ENCODE results near the gene DPP10. TPM values are rescaled to one million over a fixed set of nuclear protein-coding genes. Genes with fewer than 3 reads are reported as not detected.

DPP10 gene
- total RNA-seq, 2 donors from 2014 or later = not detected

DNA sequence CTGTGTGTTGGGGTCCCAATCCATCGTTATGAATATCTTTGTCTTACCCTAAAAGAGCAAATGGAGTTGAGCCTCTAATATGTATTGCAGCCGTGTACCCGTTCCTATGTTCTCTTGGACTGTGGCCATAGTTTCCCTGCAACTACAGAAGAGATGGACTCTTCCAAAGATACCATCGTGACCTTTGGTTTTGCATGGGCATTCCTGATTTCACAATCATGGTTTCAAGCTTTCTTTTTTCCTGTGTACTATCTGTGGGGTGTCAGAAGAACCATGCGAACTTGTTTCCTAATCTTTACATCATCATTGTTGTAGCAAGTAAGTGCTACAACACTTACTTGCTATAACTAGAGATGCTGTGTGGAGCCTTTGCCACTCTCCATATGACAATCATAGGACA lies 1295.7 kb downstream of the DPP10 start:
- peaks cover 6% of the 10 kb centered on the region in 2 donors for H3K9me3 Mint-ChIP-seq
- no peaks in the 10 kb centered on the region for H3K27me3 Mint-ChIP-seq (ENCODE audit: low read depth)
- ATAC-seq (replicated peaks in 1 of 2) = no peak
- no peak overlapping the region for H3K27ac Mint-ChIP-seq
- no peak overlapping the region for H3K4me3 Mint-ChIP-seq
- no peak for DNase-seq
- H3K4me1 Mint-ChIP-seq (ENCODE audit: low read depth) = no peaks in the 10 kb centered on the region
- H3K36me3 Mint-ChIP-seq (ENCODE audit: insufficient read depth in 2 of 2) = no peaks in the 10 kb centered on the region

DNA sequence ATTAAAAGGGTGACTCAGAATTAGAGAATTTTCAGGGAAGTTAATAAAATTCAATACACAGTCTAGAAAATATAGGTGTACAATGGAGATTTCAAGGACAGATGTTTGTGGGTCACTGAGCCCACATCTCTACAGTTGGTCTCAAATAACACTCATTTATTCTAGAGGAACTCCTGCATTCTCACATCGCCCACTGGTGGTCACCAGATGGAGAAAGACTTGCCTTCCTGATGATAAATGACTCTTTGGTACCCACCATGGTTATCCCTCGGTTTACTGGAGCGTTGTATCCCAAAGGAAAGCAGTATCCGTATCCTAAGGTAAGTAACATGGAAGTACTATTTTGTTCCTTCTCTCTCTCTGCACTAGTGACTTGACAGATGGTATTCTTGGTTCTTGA lies 1297.1 kb downstream of the DPP10 start:
- Mint-ChIP-seq H3K4me1 (ENCODE audit: low read depth) (no peaks in the 10 kb centered on the region), H3K36me3 (ENCODE audit: insufficient read depth in 2 of 2) (no peaks in the 10 kb centered on the region), H3K4me3 (no peak overlapping the region), H3K27me3 (ENCODE audit: low read depth) (no peaks in the 10 kb centered on the region), H3K27ac (no peak overlapping the region), H3K9me3 (peaks cover 3 to 4% of the 10 kb centered on the region in 2 donors)
- DNase-seq (no peak), ATAC-seq (replicated peaks in 1 of 2) (no peak)

DNA sequence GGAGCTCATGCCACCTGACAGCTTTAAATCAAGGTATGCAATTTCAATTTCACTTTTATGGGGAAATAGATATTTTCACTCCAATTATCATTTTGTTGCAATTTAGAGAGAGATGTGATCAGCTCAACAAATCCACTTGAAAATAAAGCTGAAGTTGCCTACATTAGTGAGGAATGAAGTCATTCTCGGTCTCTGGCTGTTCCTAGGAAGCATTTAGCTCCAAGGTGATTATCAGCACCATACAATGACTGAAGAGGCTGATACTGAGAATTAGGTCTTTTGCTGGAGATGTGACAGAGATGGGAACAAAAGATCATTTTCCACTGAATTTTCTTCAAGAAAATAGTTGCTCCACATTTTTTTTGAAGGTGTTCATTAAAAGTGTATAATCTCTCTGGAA lies 1303.7 kb downstream of the DPP10 start:
- DNase-seq (no peak), ATAC-seq (replicated peaks in 1 of 2) (no peak)
- no peak overlapping the region for H3K27ac Mint-ChIP-seq
- no peaks in the 10 kb centered on the region for H3K4me1 Mint-ChIP-seq (ENCODE audit: low read depth)
- no peak overlapping the region for H3K4me3 Mint-ChIP-seq
- peaks cover 2 to 3% of the 10 kb centered on the region in 2 donors for H3K9me3 Mint-ChIP-seq
- no peaks in the 10 kb centered on the region for H3K36me3 Mint-ChIP-seq (ENCODE audit: insufficient read depth in 2 of 2)
- H3K27me3 Mint-ChIP-seq (ENCODE audit: low read depth) = no peaks in the 10 kb centered on the region

DNA sequence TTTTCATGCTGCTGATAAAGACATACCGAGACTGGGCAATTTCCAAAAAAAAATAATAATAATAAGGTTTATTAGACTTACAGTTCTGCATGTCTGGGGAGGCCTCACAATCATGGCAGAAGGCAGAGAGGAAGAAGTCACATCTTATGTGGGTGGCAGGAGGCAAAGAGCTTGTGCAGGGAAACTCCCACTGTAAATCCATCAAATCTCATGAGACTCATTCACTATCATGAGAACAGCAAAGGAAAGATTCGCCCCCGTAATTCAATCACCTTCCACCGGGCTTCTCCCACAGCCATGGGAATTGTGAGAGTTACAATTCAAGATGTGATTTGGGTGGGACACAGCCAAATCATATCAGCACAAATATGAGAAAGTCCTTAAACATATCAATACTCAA lies 1314.8 kb downstream of the DPP10 start:
- no peak for DNase-seq
- no peak overlapping the region for H3K4me3 Mint-ChIP-seq
- H3K36me3 Mint-ChIP-seq (ENCODE audit: insufficient read depth in 2 of 2) = no peaks in the 10 kb centered on the region
- no peaks in the 10 kb centered on the region for H3K4me1 Mint-ChIP-seq (ENCODE audit: low read depth)
- H3K27me3 Mint-ChIP-seq (ENCODE audit: low read depth) = no peaks in the 10 kb centered on the region
- peaks cover 4 to 5% of the 10 kb centered on the region in 2 donors for H3K9me3 Mint-ChIP-seq
- no peak overlapping the region for H3K27ac Mint-ChIP-seq
- no peak for ATAC-seq (replicated peaks in 1 of 2)

DNA sequence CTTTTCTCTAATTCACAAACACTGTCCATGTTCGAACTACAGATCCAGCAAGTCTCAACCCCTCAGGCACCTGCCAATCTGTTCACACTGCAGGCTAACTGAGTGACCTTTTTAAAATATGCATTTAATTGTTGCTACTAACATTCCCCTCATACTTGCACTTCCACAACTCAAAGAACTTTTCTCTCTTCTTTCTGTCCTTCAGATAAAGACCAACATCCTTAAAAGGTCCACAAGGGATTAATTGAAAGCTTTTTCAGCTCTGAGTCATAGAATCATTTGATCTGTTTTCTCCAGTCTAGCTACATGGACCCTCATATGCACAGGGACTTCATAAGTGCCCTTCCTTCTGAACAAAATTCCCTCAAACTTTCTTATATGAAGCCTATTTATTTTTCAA lies 1321.2 kb downstream of the DPP10 start:
- no peaks in the 10 kb centered on the region for H3K27me3 Mint-ChIP-seq (ENCODE audit: low read depth)
- no peaks in the 10 kb centered on the region for H3K4me1 Mint-ChIP-seq (ENCODE audit: low read depth)
- no peak overlapping the region for H3K4me3 Mint-ChIP-seq
- H3K9me3 Mint-ChIP-seq = peaks cover 2% of the 10 kb centered on the region in 2 donors
- H3K36me3 Mint-ChIP-seq (ENCODE audit: insufficient read depth in 2 of 2) = no peaks in the 10 kb centered on the region
- ATAC-seq (replicated peaks in 1 of 2) (no peak), DNase-seq (no peak)
- no peak overlapping the region for H3K27ac Mint-ChIP-seq

DNA sequence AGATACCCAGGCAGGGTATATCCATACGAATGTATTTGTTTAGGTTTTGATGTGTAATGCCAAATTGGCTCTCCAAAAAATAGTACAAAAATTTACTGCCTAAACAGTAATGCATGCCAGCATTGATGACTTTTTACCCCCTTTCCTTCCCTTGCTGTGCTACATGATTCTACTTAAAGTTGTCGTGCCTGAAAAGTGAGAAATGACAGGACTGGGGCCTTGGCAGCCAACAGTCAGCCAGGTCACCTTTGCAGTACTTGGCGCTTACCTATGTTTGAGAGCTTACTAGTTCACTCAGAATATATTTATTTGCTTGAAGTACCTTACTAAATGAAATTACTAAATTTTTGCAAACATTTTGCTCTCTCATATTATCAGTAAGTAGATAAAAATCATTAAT lies 1329.1 kb downstream of the DPP10 start:
- no peak for ATAC-seq (replicated peaks in 1 of 2)
- peaks cover under 1 to 4% of the 10 kb centered on the region in 2 donors for H3K9me3 Mint-ChIP-seq
- H3K27me3 Mint-ChIP-seq (ENCODE audit: low read depth) = no peaks in the 10 kb centered on the region
- no peaks in the 10 kb centered on the region for H3K4me1 Mint-ChIP-seq (ENCODE audit: low read depth)
- no peak overlapping the region for H3K4me3 Mint-ChIP-seq
- H3K36me3 Mint-ChIP-seq (ENCODE audit: insufficient read depth in 2 of 2) = peaks cover 0 to 3% of the 10 kb centered on the region in 2 donors
- no peak for DNase-seq
- H3K27ac Mint-ChIP-seq = no peak overlapping the region

DNA sequence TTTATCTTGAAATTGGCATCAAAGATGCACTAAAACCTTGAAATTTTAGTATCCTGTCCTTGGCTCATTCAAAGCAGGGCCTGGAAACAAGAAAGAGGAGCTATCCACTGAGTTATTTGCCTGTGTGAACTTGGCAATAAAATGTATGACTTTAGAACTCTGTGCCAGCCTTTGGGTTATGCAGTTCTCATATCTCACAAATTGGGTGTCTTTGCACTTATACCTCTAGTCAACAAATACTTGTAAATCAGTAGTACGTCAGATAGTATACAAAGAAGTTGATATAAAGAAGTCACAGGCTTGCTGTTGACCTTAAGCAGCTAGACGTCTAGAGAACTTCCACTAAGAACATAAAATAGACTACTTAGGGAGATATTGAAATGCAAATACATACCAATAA lies 1331.9 kb downstream of the DPP10 start:
- H3K4me1 Mint-ChIP-seq (ENCODE audit: low read depth) = no peaks in the 10 kb centered on the region
- DNase-seq = no peak
- no peak for ATAC-seq (replicated peaks in 1 of 2)
- no peak overlapping the region for H3K27ac Mint-ChIP-seq
- H3K9me3 Mint-ChIP-seq = peaks cover 3 to 4% of the 10 kb centered on the region in 2 donors
- H3K27me3 Mint-ChIP-seq (ENCODE audit: low read depth) = no peaks in the 10 kb centered on the region
- peaks cover 0 to 3% of the 10 kb centered on the region in 2 donors for H3K36me3 Mint-ChIP-seq (ENCODE audit: insufficient read depth in 2 of 2)
- no peak overlapping the region for H3K4me3 Mint-ChIP-seq

DNA sequence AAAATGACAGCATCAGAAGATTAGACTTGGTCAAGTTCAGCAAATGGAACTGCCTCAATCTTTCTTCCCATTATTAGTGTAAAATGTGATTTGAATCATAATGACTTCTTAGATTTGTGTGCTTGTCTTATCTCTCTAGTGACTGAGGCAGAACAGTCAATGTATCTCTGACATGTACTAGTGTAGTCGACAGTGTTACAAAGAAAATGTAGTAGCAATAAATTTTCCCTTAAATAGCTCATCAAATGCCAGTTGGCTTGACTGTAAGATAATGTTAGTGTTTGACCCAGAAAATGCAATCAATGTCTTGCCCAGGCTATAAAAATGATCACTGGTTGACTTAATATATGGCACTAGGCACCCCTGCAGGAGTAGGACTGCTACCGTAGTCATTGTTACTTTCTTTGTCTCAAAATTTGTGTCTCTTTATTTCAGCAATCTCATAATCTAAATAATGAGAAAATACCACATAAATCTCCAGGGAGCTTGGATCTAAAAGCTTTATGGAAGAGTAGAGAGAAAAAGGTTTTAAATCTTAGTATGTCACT lies 1336.7 kb downstream of the DPP10 start:
- Mint-ChIP-seq H3K4me1 (ENCODE audit: low read depth) (no peaks in the 10 kb centered on the region), H3K4me3 (no peak overlapping the region), H3K27ac (no peak overlapping the region), H3K9me3 (peaks cover 2 to 3% of the 10 kb centered on the region in 2 donors), H3K36me3 (ENCODE audit: insufficient read depth in 2 of 2) (no peaks in the 10 kb centered on the region), H3K27me3 (ENCODE audit: low read depth) (no peaks in the 10 kb centered on the region)
- DNase-seq (no peak), ATAC-seq (replicated peaks in 1 of 2) (no peak)

DNA sequence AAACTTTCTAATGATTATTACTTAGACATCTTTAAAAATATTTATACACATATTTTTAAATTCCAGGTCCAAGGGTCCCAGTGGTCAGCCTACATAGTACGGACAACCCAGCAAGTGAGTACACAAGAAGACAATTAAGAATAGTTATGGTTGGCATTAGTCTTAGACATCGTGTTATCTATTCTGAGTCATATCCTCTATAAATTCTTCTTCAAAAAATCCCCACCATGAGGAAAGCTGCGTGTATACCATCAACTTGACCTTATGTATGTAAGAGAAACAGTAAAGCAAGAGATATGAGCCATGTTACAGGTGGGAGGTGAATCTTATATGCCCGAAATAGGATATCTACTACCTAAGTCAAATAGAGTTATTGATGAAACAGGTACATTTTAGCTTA lies 1339.8 kb downstream of the DPP10 start:
- no peaks in the 10 kb centered on the region for H3K4me1 Mint-ChIP-seq (ENCODE audit: low read depth)
- H3K9me3 Mint-ChIP-seq = peaks cover 4 to 8% of the 10 kb centered on the region in 2 donors
- DNase-seq = no peak
- no peak overlapping the region for H3K4me3 Mint-ChIP-seq
- H3K27me3 Mint-ChIP-seq (ENCODE audit: low read depth) = no peaks in the 10 kb centered on the region
- ATAC-seq (replicated peaks in 1 of 2) = no peak
- H3K27ac Mint-ChIP-seq = no peak overlapping the region
- no peaks in the 10 kb centered on the region for H3K36me3 Mint-ChIP-seq (ENCODE audit: insufficient read depth in 2 of 2)

DNA sequence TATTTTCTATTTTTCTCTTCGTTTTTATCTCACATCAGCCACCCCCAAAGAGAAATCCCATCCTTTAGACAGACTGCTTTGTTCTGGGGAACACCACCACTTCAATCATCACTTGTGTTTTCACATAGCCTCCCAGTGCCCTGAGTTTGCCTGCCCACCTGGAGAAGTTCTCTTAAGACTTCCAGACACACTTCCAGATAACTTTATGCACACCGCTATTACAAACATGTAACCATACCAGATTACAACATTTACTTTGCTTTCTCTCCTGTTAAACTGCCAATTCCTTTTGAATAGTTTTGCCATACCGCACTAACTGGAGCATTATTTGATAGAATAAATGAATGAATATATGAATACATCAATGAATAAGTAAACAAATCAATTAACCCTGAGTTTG lies 1353.6 kb downstream of the DPP10 start:
- ATAC-seq (replicated peaks in 1 of 2) (no peak), DNase-seq (no peak)
- Mint-ChIP-seq H3K27me3 (ENCODE audit: low read depth) (no peaks in the 10 kb centered on the region), H3K4me3 (no peak overlapping the region), H3K27ac (no peak overlapping the region), H3K4me1 (ENCODE audit: low read depth) (no peaks in the 10 kb centered on the region), H3K36me3 (ENCODE audit: insufficient read depth in 2 of 2) (no peaks in the 10 kb centered on the region), H3K9me3 (peaks cover 2 to 3% of the 10 kb centered on the region in 2 donors)

DNA sequence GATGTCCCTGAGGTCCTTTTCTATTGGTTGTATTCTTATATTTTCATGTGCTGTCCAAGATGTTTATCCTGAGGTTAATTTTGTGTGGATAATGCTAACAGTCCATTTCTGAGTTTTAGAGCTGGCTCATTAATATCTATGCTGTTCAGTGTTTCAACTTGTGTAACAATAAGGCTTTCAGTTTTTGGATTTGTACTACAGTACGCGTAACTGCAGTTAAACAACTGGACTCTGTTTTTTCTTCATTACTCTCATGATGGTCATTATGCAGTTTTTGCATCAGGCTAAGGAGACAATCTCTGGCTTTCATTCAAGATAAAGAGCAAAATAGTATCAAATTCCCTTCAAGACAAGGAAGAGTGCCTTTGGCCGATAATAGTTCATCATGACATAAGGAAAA lies 1364.8 kb downstream of the DPP10 start:
- peak overlapping the region; percentile 63 for H3K27ac Mint-ChIP-seq
- no peak overlapping the region for H3K4me3 Mint-ChIP-seq
- H3K9me3 Mint-ChIP-seq = peaks cover 2 to 9% of the 10 kb centered on the region in 2 donors
- H3K27me3 Mint-ChIP-seq (ENCODE audit: low read depth) = no peaks in the 10 kb centered on the region
- H3K4me1 Mint-ChIP-seq (ENCODE audit: low read depth) = no peaks in the 10 kb centered on the region
- ATAC-seq (replicated peaks in 1 of 2) (no peak), DNase-seq (no peak)
- H3K36me3 Mint-ChIP-seq (ENCODE audit: insufficient read depth in 2 of 2) = no peaks in the 10 kb centered on the region

DNA sequence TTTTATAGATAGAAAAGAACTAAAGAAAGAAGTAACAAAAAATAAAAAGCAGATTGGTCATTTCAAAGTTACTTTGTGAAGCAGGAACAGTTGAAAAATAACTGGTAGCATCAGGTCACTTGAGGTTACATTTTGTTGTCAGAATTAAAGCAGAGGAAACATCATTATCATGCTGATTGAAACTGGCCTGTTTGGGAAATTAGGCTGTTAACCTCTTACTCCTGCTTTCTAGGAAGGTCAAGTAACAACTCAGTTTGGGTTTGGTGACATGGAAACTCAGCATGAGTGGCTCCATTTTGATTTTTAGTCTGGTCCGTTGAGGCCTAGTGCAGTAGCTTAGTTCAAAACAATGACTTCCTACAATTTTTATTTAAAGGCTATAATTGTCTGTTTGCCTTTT lies 1383.5 kb downstream of the DPP10 start:
- no peaks in the 10 kb centered on the region for H3K27me3 Mint-ChIP-seq (ENCODE audit: low read depth)
- ATAC-seq (replicated peaks in 1 of 2) (no peak), DNase-seq (no peak)
- peaks cover 0 to 1% of the 10 kb centered on the region in 2 donors for H3K36me3 Mint-ChIP-seq (ENCODE audit: insufficient read depth in 2 of 2)
- no peak overlapping the region for H3K27ac Mint-ChIP-seq
- H3K9me3 Mint-ChIP-seq = peaks cover 2 to 6% of the 10 kb centered on the region in 2 donors
- H3K4me1 Mint-ChIP-seq (ENCODE audit: low read depth) = no peaks in the 10 kb centered on the region
- H3K4me3 Mint-ChIP-seq = no peak overlapping the region

DNA sequence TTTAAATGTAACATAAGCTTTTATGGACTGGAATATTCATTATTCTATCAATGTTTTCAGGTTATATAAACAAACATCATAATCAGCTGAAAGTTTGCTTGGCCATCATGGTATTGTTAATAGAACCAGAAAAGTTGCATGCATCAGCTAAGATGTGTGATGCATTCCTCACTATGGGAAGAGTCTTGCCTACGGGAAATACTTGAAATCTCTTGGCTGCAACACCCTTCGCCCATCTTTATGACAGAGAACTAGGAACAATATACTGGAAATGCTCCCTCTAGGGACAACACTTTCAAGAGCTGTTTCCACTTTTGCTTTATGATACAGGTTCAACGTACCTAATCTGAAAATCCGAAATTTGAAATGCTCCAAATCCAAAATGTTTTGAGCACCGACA lies 1390.8 kb downstream of the DPP10 start:
- no peak for ATAC-seq (replicated peaks in 1 of 2)
- no peaks in the 10 kb centered on the region for H3K4me1 Mint-ChIP-seq (ENCODE audit: low read depth)
- H3K36me3 Mint-ChIP-seq (ENCODE audit: insufficient read depth in 2 of 2) = no peaks in the 10 kb centered on the region
- no peak for DNase-seq
- H3K9me3 Mint-ChIP-seq = no peaks in the 10 kb centered on the region
- H3K4me3 Mint-ChIP-seq = no peak overlapping the region
- no peak overlapping the region for H3K27ac Mint-ChIP-seq
- no peaks in the 10 kb centered on the region for H3K27me3 Mint-ChIP-seq (ENCODE audit: low read depth)

DNA sequence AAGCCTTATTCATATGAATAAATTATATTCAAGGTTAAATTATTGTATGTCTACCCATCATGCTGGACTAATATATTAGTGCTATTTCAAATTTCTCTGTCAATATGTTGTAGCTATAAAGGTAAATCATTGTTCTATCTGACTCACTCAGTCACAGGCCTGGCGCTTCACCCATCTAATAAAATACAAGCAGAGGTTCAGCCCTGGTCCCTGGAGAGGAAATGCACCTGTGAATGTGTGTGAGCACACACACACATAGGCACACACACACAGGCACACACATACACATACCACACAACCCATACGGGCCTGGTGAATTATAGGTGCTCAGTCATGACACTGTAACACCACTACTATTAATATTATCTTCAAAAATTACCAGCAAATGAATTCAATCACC lies 1396.1 kb downstream of the DPP10 start:
- ATAC-seq (replicated peaks in 1 of 2) (no peak), DNase-seq (no peak)
- H3K27me3 Mint-ChIP-seq (ENCODE audit: low read depth) = no peaks in the 10 kb centered on the region
- H3K27ac Mint-ChIP-seq = no peak overlapping the region
- no peak overlapping the region for H3K4me3 Mint-ChIP-seq
- no peaks in the 10 kb centered on the region for H3K36me3 Mint-ChIP-seq (ENCODE audit: insufficient read depth in 2 of 2)
- H3K9me3 Mint-ChIP-seq = no peaks in the 10 kb centered on the region
- no peaks in the 10 kb centered on the region for H3K4me1 Mint-ChIP-seq (ENCODE audit: low read depth)

Measured in activated T-cell treated with anti-CD3 and anti-CD28 coated beads, Interleukin-2, amount 50 U/mL, for 72 hours (primary cell).